CD14-positive monocyte (primary cell): ENCODE measurements around the gene PTEN. TPM values are rescaled to one million over a fixed set of nuclear protein-coding genes. Genes with fewer than 3 reads are reported as not detected.
A peak's percentile ranks its signal among the peaks of the same experiment; 100 is the strongest.

Experiments
- DNase-seq, 3 donors: peaks; one replicate each; pipeline ENCODE4 v3.0.0-alpha.2; 2011 to 2022
- H2AFZ ChIP-seq: 2 replicates; pipeline ENCODE4 v1.6.0; 2012; ENCODE audit warnings: mild to moderate bottlenecking, low read depth, low read length, inconsistent platforms; ENCODE audit not compliant: insufficient read depth, poor library complexity, severe bottlenecking
- H3K27ac ChIP-seq, 2 donors: 1 replicate in 1 of 2; 2 replicates in 1 of 2; pipeline ENCODE4 v1.5.1; 2012 to 2013; ENCODE audit warnings: low read length in 2 of 2, control low read depth in 1 of 2, inconsistent platforms in 1 of 2, low read depth in 1 of 2, mild to moderate bottlenecking in 1 of 2
- H3K27me3 ChIP-seq, 2 donors: one replicate each; pipeline versions ENCODE4 v1.6.0 to v1.6.1; 2011 to 2013; ENCODE audit warnings: low read length in 2 of 2; ENCODE audit not compliant: control insufficient read depth in 2 of 2, insufficient read depth in 2 of 2
- H3K36me3 ChIP-seq, 2 donors: replicated peaks in 1 of 2; 1 replicate in 1 of 2; 2 replicates in 1 of 2; pipeline versions ENCODE4 v1.5.1 to v1.6.1; 2012 to 2013; ENCODE audit warnings: low read length in 2 of 2, control low read depth in 1 of 2, inconsistent platforms in 1 of 2, mild to moderate bottlenecking in 1 of 2; ENCODE audit not compliant: insufficient read depth in 2 of 2, control insufficient read depth in 1 of 2
- H3K4me1 ChIP-seq, 2 donors: 1 replicate in 1 of 2; 2 replicates in 1 of 2; pipeline versions ENCODE4 v1.5.1 to v1.6.1; 2012 to 2013; ENCODE audit warnings: low read length in 2 of 2, control low read depth in 1 of 2, inconsistent platforms in 1 of 2, mild to moderate bottlenecking in 1 of 2, moderate library complexity in 1 of 2; ENCODE audit not compliant: insufficient read depth in 2 of 2, control insufficient read depth in 1 of 2
- H3K4me2 ChIP-seq: replicated peaks from 2 replicates; pipeline ENCODE3; 2012; ENCODE audit warnings: low read length, moderate library complexity, mild to moderate bottlenecking; ENCODE audit not compliant: poor library complexity, severe bottlenecking; ENCODE audit errors: extremely low read depth
- H3K4me3 ChIP-seq, 3 experiments: fragments of 200-600 bp in 1 of 3; sonication (generic) in 1 of 3; replicated peaks in 1 of 3; 1 replicate in 2 of 3; 2 replicates in 1 of 3; pipeline ENCODE4 v1.5.1; 2011 to 2013; ENCODE audit warnings: low read length in 3 of 3, mild to moderate bottlenecking in 3 of 3, control low read depth in 2 of 3, low read depth in 2 of 3, inconsistent platforms in 1 of 3, moderate library complexity in 1 of 3
- H3K79me2 ChIP-seq: 2 replicates; pipeline ENCODE4 v1.6.0; 2012; ENCODE audit warnings: mild to moderate bottlenecking, control low read depth, inconsistent platforms, low read length, moderate library complexity; ENCODE audit not compliant: insufficient read depth
- H3K9ac ChIP-seq: 2 replicates; pipeline ENCODE4 v1.6.0; 2017; ENCODE audit warnings: low read length, mild to moderate bottlenecking; ENCODE audit not compliant: insufficient read depth, poor library complexity, severe bottlenecking
- H3K9me3 ChIP-seq, 2 donors: replicated peaks in 1 of 2; 1 replicate in 1 of 2; 2 replicates in 1 of 2; pipeline versions ENCODE4 v1.5.1 to v1.6.1; 2012 to 2013; ENCODE audit warnings: low read length in 2 of 2, control low read depth in 1 of 2; ENCODE audit not compliant: control insufficient read depth in 1 of 2, insufficient read depth in 1 of 2
- H4K20me1 ChIP-seq: 2 replicates; pipeline ENCODE4 v1.6.0; 2012; ENCODE audit warnings: mild to moderate bottlenecking, low read length, control low read depth, moderate library complexity; ENCODE audit not compliant: insufficient read depth
- H3K27ac Mint-ChIP-seq, 7 donors: one replicate each; pipeline ENCODE4 v1.8.0; 2020; ENCODE audit warnings: mild to moderate bottlenecking in 7 of 7, mixed read lengths in 7 of 7, moderate library complexity in 6 of 7, inconsistent platforms in 2 of 7
- H3K27me3 Mint-ChIP-seq, 3 donors: one replicate each; pipeline ENCODE4 v1.8.0; 2021 to 2022; ENCODE audit warnings: low read depth in 3 of 3, mild to moderate bottlenecking in 3 of 3, mixed read lengths in 3 of 3, moderate library complexity in 3 of 3, inconsistent platforms in 1 of 3
- H3K36me3 Mint-ChIP-seq, 2 donors: one replicate each; pipeline ENCODE4 v1.8.0; 2020; ENCODE audit warnings: mixed read lengths in 2 of 2, inconsistent platforms in 1 of 2, mild to moderate bottlenecking in 1 of 2
- H3K4me1 Mint-ChIP-seq: one replicate; pipeline ENCODE4 v1.8.0; 2020; ENCODE audit warnings: mild to moderate bottlenecking, mixed read lengths
- H3K4me3 Mint-ChIP-seq, 2 donors: one replicate each; pipeline ENCODE4 v1.8.0; 2020; ENCODE audit warnings: mild to moderate bottlenecking in 2 of 2, mixed read lengths in 2 of 2, moderate library complexity in 1 of 2
- H3K9me3 Mint-ChIP-seq, 7 donors: one replicate each; pipeline ENCODE4 v1.8.0; 2020 to 2022; ENCODE audit warnings: mixed read lengths in 7 of 7, mild to moderate bottlenecking in 6 of 7, moderate library complexity in 6 of 7, inconsistent platforms in 2 of 7
- WGBS: methylation state at CpG from one replicate; pipeline ENCODE4 v1.1.5; 2013; ENCODE audit warnings: missing lambda C conversion rate; ENCODE audit not compliant: insufficient coverage; 5-methylcytosine and 5-hydroxymethylcytosine counted together
- intact Hi-C, 2 donors: fragments of 100-400 bp; cut with micrococcal nuclease; formaldehyde crosslinking; loops; one replicate each; pipeline versions ENCODE4 v1.15.0 to v1.15.1; 2023
- polyA plus RNA-seq, 3 donors: library from polyadenylated mRNA; depleted of rRNA in 1 of 3; unstranded in 2 of 3; stranded (reverse) in 1 of 3; fragments of 300-500 nt in 2 of 3; fragments of >200 nt in 1 of 3; fragmentation: Illumina TruSeq in 2 of 3; gene quantifications; 1 replicate in 2 of 3; 2 replicates in 1 of 3; pipeline ENCODE4 v1.2.3, GENCODE V29; 2012 to 2021
- TF ChIP-seq, protein P1 (sequence below): fragments of 200-600 bp; IDR thresholded peaks from one replicate; pipeline ENCODE4 v1.8.0; 2022; ENCODE audit warnings: antibody characterized with exemption, mild to moderate bottlenecking

Gene PTEN
- polyA plus RNA-seq, 3 donors = 30.5 to 57.6 (median 37.7) TPM

GRCh38 chr10:87818505-87819288 lies 44.7 kb upstream of the PTEN start:
- H2AFZ ChIP-seq = peak overlapping the region; percentile 99
- peak overlapping the region; percentile 98 to 99 for H3K4me3 Mint-ChIP-seq
- H3K4me1 ChIP-seq = peaks cover 13 to 22% of the 10 kb centered on the region in 2 donors
- H3K9me3 ChIP-seq = no peaks in the 10 kb centered on the region
- H3K27ac ChIP-seq = peak overlapping the region; percentile 68 to 75
- peak overlapping the region; percentile 73 to 80 (median 77) for H3K4me3 ChIP-seq
- H3K36me3 ChIP-seq = peaks cover 0 to 8% of the 10 kb centered on the region in 2 donors
- H3K9me3 Mint-ChIP-seq = peaks cover 0 to 2% (median 0%) of the 10 kb centered on the region in 7 donors
- H3K36me3 Mint-ChIP-seq = peaks cover 4% of the 10 kb centered on the region in 2 donors
- DNase-seq = peak in 2 of 3 donors; percentile 49 to 56
- H3K27me3 Mint-ChIP-seq = peaks cover 0 to 3% (median 2%) of the 10 kb centered on the region in 3 donors
- H3K27ac Mint-ChIP-seq = peak overlapping the region; percentile 33 to 94 (median 87)
- peaks cover 3% of the 10 kb centered on the region for H4K20me1 ChIP-seq
- peak overlapping the region; percentile 91 for H3K4me2 ChIP-seq
- peak overlapping the region; percentile 70 for H3K9ac ChIP-seq
- peaks cover 32% of the 10 kb centered on the region for H3K4me1 Mint-ChIP-seq
- TF ChIP-seq, protein P1, sequence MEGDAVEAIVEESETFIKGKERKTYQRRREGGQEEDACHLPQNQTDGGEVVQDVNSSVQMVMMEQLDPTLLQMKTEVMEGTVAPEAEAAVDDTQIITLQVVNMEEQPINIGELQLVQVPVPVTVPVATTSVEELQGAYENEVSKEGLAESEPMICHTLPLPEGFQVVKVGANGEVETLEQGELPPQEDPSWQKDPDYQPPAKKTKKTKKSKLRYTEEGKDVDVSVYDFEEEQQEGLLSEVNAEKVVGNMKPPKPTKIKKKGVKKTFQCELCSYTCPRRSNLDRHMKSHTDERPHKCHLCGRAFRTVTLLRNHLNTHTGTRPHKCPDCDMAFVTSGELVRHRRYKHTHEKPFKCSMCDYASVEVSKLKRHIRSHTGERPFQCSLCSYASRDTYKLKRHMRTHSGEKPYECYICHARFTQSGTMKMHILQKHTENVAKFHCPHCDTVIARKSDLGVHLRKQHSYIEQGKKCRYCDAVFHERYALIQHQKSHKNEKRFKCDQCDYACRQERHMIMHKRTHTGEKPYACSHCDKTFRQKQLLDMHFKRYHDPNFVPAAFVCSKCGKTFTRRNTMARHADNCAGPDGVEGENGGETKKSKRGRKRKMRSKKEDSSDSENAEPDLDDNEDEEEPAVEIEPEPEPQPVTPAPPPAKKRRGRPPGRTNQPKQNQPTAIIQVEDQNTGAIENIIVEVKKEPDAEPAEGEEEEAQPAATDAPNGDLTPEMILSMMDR = no peak
- intact Hi-C loops = no loop called here
- no peaks in the 10 kb centered on the region for H3K27me3 ChIP-seq
- H3K79me2 ChIP-seq = peaks cover 43% of the 10 kb centered on the region
- WGBS = 12% methylated on average over 13 of the region's 29 CpGs

- H3K27me3 Mint-ChIP-seq = peaks cover 0 to 3% (median 3%) of the 10 kb centered on the region in 3 donors
- no peak overlapping the region for H3K27ac Mint-ChIP-seq
- H3K27me3 ChIP-seq = no peaks in the 10 kb centered on the region
- peaks cover 0 to 2% of the 10 kb centered on the region in 2 donors for H3K36me3 ChIP-seq
- H2AFZ ChIP-seq = no peak overlapping the region
- no peak overlapping the region for H3K4me2 ChIP-seq
- no peak overlapping the region for H3K9ac ChIP-seq
- H3K27ac ChIP-seq = no peak overlapping the region
- intact Hi-C loops = no loop called here
- no peak for DNase-seq
- no peaks in the 10 kb centered on the region for H3K9me3 ChIP-seq
- peaks cover 38% of the 10 kb centered on the region for H3K79me2 ChIP-seq
- no peak overlapping the region for H3K4me3 Mint-ChIP-seq
- peaks cover 0 to 2% (median 0%) of the 10 kb centered on the region in 7 donors for H3K9me3 Mint-ChIP-seq
- WGBS = no CpG with 5 or more reads among the region's 6 CpGs
- H3K4me1 Mint-ChIP-seq = peaks cover 32% of the 10 kb centered on the region
- peak overlapping the region in 1 of 3 experiments; percentile 80 for H3K4me3 ChIP-seq
- peaks cover 13 to 22% of the 10 kb centered on the region in 2 donors for H3K4me1 ChIP-seq
- TF ChIP-seq, protein P1 = no peak
- peaks cover 2% of the 10 kb centered on the region in 2 donors for H3K36me3 Mint-ChIP-seq
- H4K20me1 ChIP-seq = peaks cover 3% of the 10 kb centered on the region
Measured at GRCh38 chr10:87819289-87819585, 44.2 kb upstream of the PTEN start.
